KMS-11 (cell line): Measurements from ENCODE around the gene SHROOM3.

ENCODE experiments used
- H2AFZ ChIP-seq: fragments of 200-600 bp; sonication (generic); 2 replicates; pipeline ENCODE4 v1.6.1; 2016; ENCODE audit warnings: antibody characterized with exemption, mixed run types, low read depth
- H3K27ac ChIP-seq: fragments of 200-600 bp; sonication (generic); 2 replicates; pipeline ENCODE4 v1.6.1; 2016; ENCODE audit warnings: mild to moderate bottlenecking, mixed run types
- H3K27me3 ChIP-seq: fragments of 200-600 bp; sonication (generic); 2 replicates; pipeline ENCODE4 v1.6.1; 2017; ENCODE audit warnings: mild to moderate bottlenecking, low read depth, mixed run types, moderate library complexity; ENCODE audit not compliant: insufficient read depth
- H3K36me3 ChIP-seq: fragments of 200-600 bp; sonication (generic); 2 replicates; pipeline ENCODE4 v1.6.1; 2017; ENCODE audit warnings: mild to moderate bottlenecking, mixed run types; ENCODE audit not compliant: insufficient read depth
- H3K4me1 ChIP-seq: fragments of 200-600 bp; sonication (generic); 2 replicates; pipeline ENCODE4 v1.6.1; 2016; ENCODE audit warnings: mild to moderate bottlenecking, low read depth, mixed run types; ENCODE audit not compliant: poor library complexity, severe bottlenecking
- H3K4me2 ChIP-seq: fragments of 200-600 bp; sonication (generic); 2 replicates; pipeline ENCODE4 v1.7.0; 2016; ENCODE audit warnings: mild to moderate bottlenecking, mixed run types
- H3K4me3 ChIP-seq: fragments of 200-600 bp; sonication (generic); IDR thresholded peaks from 2 replicates; pipeline ENCODE4 v1.6.1; 2017; ENCODE audit warnings: low read depth, low read length, mixed read lengths; ENCODE audit not compliant: insufficient read depth
- H3K79me2 ChIP-seq: fragments of 200-600 bp; sonication (generic); 2 replicates; pipeline ENCODE4 v1.6.1; 2016; ENCODE audit warnings: low read depth, mixed run types; ENCODE audit not compliant: insufficient read depth
- H3K9ac ChIP-seq: fragments of 200-600 bp; sonication (generic); 2 replicates; pipeline ENCODE4 v1.6.1; 2016; ENCODE audit warnings: mild to moderate bottlenecking, mixed run types
- H4K20me1 ChIP-seq: fragments of 200-600 bp; sonication (generic); 2 replicates; pipeline ENCODE4 v1.6.1; 2016; ENCODE audit warnings: mild to moderate bottlenecking, mixed run types; ENCODE audit not compliant: insufficient read depth
- TF ChIP-seq, protein P1 (sequence below): fragments of 200-600 bp; sonication (generic); conservative IDR thresholded peaks from 2 replicates; pipeline ENCODE4 v1.6.1; 2017; ENCODE audit warnings: low read depth, mild to moderate bottlenecking, antibody characterized with exemption, low read length, moderate library complexity, mixed read lengths

SHROOM3 gene

DNA sequence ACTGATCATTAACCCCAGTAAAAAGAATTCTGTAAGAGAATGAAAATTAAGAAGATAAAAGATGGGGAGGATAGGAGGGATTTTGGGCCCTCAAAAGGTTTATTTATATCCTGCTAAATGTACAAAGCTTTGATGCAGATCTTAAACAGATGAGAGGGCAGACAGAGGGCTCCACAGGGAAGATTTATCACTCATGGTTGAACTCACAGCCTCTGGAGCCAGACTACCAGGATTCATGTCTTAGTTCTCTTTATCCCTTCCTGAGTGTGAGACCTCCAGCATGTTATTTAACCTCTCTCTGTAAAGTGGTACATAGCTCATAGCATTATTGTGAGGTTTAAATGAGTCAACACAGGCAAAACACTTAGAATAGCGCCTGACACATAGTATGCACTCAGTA, 388.5 kb downstream of the SHROOM3 start:
- Histone ChIP-seq H3K4me1 (no peaks in the 10 kb centered on the region), H3K4me2 (no peak overlapping the region), H3K4me3 (no peak overlapping the region), H3K27ac (no peak overlapping the region), H3K9ac (no peak overlapping the region), H4K20me1 (no peaks in the 10 kb centered on the region), H3K27me3 (no peaks in the 10 kb centered on the region), H3K36me3 (no peaks in the 10 kb centered on the region), H2AFZ (no peak overlapping the region), H3K79me2 (no peaks in the 10 kb centered on the region)
- TF ChIP-seq, protein P1, sequence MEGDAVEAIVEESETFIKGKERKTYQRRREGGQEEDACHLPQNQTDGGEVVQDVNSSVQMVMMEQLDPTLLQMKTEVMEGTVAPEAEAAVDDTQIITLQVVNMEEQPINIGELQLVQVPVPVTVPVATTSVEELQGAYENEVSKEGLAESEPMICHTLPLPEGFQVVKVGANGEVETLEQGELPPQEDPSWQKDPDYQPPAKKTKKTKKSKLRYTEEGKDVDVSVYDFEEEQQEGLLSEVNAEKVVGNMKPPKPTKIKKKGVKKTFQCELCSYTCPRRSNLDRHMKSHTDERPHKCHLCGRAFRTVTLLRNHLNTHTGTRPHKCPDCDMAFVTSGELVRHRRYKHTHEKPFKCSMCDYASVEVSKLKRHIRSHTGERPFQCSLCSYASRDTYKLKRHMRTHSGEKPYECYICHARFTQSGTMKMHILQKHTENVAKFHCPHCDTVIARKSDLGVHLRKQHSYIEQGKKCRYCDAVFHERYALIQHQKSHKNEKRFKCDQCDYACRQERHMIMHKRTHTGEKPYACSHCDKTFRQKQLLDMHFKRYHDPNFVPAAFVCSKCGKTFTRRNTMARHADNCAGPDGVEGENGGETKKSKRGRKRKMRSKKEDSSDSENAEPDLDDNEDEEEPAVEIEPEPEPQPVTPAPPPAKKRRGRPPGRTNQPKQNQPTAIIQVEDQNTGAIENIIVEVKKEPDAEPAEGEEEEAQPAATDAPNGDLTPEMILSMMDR, result no peak

DNA sequence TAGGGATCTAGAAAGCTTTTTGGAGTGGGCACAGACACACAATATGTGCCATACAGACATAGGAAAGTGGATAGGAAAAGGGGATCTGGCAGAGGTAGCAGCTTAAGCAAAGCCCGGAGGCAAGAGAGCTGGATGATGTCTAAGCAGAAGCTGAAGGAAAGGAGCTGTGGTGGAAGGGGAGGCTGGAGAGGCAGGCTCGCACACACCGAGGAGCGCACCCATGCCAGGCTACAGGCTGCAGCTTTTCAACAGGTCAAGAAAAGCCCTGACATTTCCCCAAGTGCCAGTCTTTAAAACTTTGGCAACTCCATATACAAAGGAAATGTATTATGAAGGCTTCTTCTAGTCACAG, 395.6 kb downstream of the SHROOM3 start:
- TF ChIP-seq, protein P1, result no peak
- Histone ChIP-seq H3K9ac (no peak overlapping the region), H3K4me2 (no peak overlapping the region), H2AFZ (no peak overlapping the region), H3K27ac (no peak overlapping the region), H3K79me2 (no peaks in the 10 kb centered on the region), H4K20me1 (no peaks in the 10 kb centered on the region), H3K4me3 (no peak overlapping the region), H3K27me3 (no peaks in the 10 kb centered on the region), H3K4me1 (no peaks in the 10 kb centered on the region), H3K36me3 (no peaks in the 10 kb centered on the region)

DNA sequence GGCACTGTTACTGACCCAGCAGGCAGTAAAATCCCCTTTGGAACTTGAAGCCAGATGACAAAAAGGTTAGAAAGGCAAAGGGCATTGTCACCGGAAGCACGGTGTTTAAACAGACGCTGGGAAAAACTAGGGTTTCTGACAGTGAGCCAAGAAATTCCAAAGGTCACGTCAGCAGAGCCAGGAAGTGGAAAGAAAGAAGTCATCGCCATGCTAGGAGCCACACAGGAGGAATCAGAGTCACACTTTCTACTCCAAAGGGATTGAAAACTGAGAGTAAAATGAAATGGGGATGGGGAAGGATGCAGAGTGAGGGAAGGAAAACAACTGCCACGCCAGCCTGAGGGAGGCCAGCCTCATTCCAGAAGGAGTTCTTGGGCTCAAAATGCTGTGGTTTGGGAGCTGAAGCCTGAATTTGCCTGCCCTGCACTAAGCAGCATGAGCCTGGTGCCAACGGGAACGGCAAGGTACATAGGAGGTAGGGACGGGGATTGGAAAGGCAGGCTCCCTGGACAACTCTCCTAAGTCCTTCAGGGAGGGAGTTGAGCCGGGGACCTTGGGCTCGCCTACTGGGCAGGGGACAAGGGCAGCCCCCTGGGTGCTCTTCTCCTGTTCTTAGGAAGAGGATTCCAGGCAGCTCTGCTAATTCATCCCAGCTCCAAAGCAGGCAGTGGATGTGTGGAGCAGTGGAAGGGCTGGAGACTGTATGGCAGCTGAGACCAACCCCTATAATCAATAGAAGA, 396.1 kb downstream of the SHROOM3 start:
- Histone ChIP-seq H3K79me2 (no peaks in the 10 kb centered on the region), H3K27ac (no peak overlapping the region), H3K9ac (no peak overlapping the region), H4K20me1 (no peaks in the 10 kb centered on the region), H3K4me3 (no peak overlapping the region), H3K4me1 (no peaks in the 10 kb centered on the region), H3K27me3 (no peaks in the 10 kb centered on the region), H2AFZ (no peak overlapping the region), H3K4me2 (no peak overlapping the region), H3K36me3 (no peaks in the 10 kb centered on the region)
- TF ChIP-seq, protein P1, result no peak

DNA sequence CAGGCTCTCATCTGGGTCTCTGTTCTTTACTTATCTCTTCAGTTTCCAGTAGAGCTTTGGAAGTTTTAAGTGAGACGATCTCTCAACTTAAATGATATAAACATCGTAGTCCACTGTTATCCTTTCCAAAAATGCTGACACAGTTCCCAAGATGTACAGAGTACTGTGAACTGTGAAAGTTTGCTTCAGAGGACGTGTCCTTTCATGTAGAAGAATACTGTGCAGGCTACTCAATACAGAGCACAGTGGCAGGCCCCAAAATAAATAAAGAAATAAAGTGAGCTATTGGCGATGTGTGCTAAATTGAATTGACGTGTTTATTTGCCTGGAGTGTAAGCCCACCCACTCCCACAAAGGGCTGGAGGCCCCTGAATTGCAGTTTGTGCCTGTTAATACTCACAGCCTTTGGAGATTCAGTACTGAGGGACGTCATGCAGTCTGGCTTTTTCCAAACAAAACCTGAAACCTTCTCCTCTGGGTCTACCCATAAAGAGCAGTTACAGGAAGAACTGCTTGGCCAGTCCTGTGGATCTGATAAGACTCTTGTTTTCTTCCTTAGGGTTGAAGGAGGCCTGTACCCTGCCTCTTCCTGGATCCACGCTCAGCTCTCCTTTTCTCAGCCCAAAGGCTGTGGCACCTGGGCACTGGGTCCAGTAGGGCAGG, 396.8 kb downstream of the SHROOM3 start:
- Histone ChIP-seq H3K4me3 (no peak overlapping the region), H3K36me3 (no peaks in the 10 kb centered on the region), H3K79me2 (no peaks in the 10 kb centered on the region), H3K4me1 (no peaks in the 10 kb centered on the region), H3K9ac (no peak overlapping the region), H3K4me2 (no peak overlapping the region), H3K27me3 (no peaks in the 10 kb centered on the region), H3K27ac (no peak overlapping the region), H4K20me1 (no peaks in the 10 kb centered on the region), H2AFZ (no peak overlapping the region)
- TF ChIP-seq, protein P1, result no peak
